Activated T-helper 9 cell treated with anti-CD3 and anti-CD28 coated beads, Interleukin-2, amount 50 U/mL, for 16 hours (primary cell): ENCODE results near the gene LRRIQ1.
"Not testable (repeated sequence)": the region's sequence is repeated elsewhere in the genome, so short reads cannot be mapped to it uniquely, and the experiment has no call there.

Experiments
- DNase-seq: peaks from one replicate; pipeline ENCODE4 v3.0.0-alpha.2; 2020; ENCODE audit warnings: low read depth

Gene LRRIQ1

DNA sequence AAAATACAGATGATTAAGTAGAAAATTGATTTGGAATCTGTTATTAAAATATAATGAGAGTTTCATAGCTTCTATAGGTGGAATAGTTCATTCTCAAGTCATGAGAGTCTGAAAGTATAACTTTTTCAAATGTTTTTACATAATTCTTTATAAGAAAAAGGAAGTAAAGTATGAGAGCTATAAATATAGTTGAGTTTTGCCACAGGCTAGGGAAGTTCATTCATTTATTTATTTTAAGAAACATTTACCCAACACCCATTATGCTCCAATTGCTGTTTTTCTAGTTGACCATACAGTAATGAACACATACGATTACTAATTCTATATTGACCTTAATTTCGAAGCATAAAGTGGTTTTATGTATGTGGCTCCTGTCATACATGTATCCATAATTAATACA is 24.8 kb downstream of the LRRIQ1 start:
- no peak for DNase-seq

DNA sequence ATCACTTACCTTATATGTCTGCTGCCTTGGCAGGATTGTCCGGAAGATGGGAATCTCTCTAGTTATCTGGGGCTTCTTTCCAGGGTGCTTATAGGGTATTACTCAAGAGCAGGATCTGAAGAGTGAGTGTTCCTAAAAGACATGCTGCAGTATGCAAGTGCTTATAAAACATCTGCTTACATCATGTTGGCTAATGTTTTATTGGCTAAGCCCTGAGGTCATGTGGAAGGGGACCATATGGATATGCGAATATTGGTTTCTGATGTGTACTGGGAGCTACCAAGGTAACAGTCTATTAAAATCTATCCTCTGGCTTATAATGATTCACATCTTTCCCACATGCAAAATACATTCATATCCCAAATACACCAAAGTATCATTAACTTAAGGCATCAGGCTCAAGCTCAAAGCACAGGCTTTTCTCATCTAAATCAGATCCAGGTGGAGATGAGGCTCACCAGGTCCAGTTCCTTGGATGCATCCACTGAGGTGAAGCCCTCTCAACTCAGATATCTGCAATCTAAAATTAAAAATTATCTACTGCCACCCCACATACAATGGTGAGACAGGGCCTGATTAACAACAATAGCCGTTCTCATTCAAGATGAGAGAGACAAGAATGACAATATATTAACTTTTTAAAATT is 29.8 kb downstream of the LRRIQ1 start:
- DNase-seq = no peak

DNA sequence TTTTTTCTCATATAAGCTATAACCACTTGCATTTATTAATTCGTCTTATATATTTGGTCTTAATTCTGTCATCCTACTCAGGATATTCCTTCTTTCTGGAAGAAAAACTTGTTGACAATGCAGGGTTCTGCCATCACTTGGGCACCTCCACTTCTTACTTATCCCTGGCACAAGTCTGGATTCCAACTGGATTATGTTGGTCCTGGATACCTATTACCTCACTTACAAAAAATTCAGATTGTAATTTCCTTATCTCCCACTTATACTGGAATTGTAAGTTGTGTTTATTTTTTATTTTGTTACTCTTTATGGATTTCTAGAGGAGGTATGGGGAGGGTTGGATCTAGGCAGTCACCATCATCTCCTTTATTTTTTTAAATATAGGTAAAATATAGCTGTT is 36.7 kb downstream of the LRRIQ1 start:
- DNase-seq = no peak

DNA sequence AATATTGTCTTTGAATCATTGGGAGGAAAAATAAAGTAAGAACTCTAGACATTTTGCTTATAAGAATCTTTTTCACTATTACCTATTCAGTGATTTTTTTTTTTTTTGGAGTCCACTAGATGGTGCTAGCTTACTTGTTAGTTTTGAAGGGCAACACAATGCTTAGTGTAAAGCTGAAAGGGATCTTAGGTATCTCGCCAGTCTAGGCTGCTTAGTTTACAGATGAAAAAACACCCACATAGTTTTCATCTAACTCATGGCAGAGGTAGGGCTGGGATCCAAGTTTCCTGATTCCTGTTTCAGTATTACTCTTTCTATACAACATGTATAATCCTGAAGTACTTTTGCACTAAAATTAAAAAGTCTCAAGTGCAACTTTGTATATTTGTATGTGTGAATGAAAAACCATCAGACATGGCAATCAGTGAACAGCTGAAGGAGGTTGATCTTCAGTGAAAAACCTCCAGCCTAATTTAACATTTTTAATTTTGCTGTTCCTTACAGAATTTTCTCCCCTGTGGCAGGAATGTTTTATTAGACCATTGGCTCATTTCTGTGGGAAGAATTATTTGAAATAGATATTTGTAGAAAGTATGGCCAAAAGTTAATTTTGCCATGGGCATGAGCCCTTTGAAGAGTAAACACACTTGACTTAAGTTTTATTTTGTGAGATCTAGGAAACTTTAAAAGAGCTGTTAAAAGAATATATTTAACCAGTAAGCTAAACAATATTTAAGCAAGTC is 40.7 kb downstream of the LRRIQ1 start:
- DNase-seq = no peak

DNA sequence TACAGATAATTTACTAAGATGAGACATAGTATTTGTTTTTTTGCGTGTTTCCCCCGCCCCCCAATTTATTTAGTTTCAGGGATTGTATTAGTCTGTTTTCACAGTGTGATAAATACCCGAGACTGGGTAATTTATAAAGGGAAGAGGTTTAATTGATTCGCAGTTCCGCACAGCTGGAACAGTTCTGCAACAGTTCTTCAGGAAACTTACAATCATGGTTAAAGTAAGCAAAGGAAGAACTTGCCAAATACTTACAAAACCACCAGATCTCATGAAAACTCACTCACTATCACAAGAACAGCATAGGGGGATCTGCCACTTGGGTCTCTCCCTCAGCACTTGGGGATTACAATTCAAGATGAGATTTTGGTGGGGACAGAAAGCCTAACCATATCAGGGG is 48.9 kb downstream of the LRRIQ1 start:
- no peak for DNase-seq

DNA sequence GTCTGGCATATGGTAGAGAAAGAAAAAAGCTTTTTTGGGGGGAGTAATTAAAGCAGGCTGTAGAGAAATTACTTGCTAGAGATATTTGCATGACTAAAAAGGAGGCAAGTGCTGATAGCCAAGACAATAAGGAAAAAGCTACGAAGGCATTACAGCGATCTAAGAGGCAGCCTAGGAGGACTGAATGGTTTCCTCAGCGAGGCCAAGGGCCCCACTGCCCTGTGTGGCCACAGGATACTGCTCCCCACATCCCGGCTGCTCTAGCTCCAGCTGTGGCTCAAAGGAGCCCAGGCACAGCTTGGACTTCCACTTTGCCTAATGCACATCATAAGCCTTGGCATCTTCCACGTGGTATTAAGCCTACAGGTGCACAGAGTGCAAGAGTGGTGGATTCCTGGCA is 53.6 kb downstream of the LRRIQ1 start:
- DNase-seq = no peak

DNA sequence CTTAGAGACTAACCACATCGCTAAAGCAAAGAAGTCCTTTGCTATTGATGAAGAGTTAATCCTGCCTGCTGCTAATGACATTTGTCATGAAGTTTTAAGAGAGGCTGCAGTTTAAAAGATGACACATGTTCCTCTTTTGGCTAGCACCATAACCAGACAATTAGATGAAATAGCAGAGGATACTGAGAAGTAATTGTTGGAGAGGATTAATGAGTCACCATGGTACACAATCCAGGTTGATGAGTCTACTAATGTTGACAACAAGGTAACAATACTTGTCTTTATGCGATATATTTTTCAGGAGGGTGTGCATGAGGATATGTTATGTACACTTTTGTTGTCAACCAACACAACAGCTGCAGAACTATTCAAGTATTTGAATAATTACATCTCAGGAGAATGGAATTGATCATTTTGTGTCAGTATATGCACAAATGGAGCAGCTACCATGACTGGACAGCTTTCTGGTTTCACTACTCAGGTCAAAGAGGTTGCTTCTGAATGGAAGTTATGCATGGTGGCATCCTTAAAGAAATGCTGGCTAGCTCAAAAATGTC is 56.7 kb downstream of the LRRIQ1 start:
- no peak for DNase-seq

DNA sequence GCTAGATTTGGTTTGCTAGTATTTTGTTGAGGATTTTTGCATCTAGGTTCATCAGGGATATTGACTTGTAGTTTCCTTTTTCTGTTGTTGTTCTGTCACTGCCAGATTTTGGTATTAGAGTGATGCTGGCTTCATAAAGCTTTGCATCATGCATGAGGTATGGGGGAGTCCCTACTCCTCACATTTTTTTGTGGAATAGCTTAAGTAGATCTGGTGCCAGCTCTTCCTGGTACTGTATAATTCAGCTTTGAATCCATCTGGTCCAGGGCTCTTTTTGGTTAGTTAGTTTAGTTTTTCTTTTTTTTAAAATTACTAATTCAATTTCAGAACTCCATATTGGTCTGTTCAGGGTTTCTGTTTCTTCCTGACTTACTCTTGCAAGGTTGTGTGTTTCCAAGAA is 59.4 kb downstream of the LRRIQ1 start:
- DNase-seq = no peak

DNA sequence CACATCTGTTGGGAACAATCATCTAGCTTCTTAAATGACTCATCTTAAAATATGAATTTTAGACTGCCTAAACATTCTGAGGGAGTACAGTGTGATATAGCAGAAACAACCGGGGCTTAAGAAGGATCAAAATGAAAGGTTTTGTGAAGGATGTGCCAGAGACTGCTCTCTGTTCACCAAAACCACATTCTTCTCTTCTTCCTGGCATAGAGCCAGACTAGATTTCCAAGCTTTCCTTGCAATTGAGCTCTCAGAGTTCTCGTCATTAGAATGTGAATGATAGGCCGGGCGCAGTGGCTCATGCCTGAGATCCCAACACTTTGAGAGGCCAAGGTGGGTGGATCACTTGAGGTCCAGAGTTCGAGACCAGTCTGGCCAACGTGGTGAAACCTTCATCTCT is 94.5 kb downstream of the LRRIQ1 start:
- no peak for DNase-seq

DNA sequence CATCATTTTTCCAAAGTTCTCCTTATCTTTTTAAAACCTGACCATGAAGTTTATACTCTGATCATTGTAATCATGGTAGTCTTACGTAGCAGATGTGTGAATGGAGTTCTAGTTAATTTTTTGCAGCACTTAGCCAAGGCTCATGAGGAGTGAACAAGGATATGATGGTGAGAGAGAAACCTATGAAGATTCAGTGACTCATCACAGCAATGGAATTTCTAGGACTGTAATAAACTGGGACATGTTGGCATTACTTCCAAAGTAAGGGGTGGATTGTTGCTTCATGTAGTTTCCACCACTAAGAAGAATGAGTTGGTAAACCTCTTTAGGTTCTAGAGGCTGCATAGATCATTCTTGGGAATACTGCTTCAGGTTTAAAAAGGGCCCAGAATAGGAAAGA is 102.7 kb downstream of the LRRIQ1 start:
- DNase-seq = no peak

DNA sequence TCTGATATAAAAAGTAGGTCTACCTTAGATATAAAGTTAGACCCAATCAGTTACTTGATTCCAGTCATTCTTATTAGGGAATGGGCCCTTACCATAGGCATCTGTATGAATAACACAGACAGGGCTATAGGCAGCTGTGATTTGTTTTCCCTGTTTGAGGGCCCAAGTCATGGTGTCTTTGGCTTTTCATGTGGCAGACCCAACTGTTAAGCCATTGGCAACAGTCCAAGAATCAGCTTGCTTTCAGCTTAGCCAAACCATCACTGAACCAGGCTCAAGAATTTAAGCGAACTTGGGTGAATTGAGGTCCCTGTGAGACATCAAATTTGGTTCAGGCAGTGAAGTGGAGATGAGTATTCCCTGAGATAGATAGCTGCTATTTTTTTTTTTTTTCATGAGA is 111.2 kb downstream of the LRRIQ1 start:
- DNase-seq = no peak

DNA sequence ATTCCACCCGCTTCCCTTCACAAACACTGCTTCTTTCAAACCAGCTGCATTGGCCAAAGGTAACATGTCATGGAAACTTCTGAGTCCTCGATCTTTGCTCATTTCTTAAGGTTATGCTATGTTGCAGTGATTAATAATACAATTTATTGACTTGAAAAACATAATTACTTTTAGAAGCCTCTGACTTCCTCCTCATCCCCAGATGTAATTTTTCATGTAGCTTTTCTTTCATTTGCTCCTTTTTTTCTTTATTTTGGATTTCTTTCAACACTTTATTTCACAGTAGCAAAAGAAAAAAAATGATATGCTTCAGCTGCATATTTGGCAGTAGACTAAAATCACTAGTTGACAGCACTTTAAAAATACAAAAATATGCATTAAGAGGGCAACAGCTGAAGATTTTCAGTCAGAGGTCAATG is 116.2 kb downstream of the LRRIQ1 start:
- no peak for DNase-seq

DNA sequence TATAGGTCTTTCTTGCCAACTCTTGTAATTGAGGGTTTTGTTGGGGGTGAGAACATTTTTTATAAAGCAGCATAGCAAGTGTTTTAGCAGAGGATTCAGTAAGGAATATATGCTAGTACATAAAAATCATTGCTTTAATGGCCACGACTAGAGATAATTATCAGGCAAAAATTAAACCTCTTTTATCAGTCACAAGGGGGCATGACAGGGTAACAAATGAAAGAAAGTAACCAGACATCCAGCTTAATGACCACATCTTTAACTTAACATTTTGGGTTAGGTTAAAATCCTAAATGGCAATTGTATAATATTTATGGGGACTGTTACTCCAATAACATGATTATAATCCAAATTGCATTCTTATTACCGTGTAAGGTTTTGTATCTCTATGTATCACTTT is 119.6 kb downstream of the LRRIQ1 start:
- no peak for DNase-seq

DNA sequence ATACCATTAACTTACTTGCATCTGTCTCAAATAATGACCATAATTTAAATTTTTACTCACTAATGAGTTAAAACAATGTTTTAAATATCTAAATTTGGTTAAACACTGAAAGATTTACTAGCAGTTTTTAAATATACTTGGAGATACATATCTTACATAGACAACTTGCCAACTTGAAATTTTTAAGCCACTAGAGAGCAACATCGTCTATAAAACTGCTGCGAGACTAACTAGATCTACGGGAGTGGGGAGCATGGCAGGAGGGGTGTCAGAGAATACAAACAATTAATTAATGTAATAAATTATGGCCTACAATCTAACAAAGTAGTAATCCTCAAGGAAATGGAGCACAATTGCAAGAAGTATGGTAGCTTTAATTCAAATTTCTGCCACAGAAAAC is 120.4 kb downstream of the LRRIQ1 start:
- DNase-seq = no peak

DNA sequence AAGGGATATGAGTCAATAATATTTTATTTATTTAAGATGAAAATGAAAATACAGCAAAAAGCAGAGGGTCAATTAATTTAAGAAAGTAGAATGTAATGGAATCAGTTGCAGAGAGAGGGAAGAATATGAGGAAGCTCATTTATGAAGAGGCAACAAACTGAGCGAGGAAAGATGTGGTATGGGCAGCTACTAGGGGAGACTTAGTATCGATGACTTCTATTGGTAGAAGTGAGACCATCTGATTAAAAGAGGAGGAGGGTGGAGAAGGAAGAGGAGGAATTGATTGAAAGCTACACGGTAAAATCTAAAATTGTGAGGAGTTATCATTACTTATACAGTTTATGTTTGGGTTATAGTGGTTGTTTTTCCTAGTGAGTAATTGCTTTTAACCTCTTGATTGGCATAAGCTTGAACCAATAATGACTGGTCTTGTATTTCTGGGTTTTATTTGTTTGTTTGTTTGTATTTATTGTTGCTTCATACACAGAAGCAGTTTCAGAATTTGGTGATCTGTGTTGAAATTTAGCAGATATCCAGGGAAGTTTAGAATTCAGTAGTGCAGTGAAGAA is 121.0 kb downstream of the LRRIQ1 start:
- no peak for DNase-seq

DNA sequence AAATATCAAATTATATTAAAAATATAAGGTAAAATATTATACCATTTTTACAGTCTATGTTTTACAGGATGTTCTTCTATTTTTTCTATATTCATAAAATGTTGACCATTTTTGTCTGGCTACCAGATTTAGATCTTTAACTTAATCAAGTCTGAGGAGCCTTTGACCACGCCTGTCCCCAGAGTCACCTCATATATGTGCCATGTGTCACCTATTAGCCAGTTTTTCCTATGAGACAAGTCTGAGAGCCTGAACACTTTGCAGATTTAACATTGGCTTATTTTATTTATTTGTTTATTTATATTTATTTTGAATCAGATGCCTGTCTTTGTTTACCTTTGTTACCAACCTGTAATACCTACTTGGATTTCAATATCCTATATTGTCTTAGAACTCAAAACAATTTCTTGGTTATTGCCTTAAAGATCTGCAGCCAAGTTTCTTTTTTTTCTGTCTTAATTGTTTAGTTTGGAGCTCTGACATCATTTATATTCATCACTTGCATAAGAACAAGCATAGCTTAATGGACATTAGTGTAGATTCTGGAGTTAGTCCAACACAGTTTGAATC is 127.7 kb downstream of the LRRIQ1 start:
- no peak for DNase-seq

DNA sequence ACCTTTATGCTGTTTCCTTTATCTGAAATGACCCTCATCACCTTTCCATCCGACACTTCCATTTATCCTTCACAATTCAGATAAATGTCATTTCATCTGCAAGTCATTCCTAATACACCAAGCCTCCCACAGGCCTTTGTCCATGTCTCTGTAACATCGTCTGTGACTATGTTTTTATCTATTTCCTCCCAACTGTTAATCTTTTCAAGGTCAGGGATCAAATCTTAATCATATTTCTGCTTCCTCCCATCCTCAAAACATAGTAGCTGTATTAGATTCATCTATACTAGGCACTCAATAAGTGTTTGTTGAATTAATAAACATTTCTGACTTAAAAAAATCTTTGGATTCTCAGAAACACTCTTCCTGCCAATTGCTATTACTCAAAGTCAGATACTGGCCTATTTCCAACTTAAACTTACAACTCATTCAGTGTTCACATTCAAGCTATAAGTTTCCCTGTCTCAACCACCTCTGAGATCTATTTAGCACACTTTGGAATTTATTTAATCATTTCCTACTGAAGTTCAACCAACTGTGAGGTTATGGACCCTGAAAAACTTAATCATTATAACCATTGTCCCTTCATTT is 143.6 kb downstream of the LRRIQ1 start:
- no peak for DNase-seq

DNA sequence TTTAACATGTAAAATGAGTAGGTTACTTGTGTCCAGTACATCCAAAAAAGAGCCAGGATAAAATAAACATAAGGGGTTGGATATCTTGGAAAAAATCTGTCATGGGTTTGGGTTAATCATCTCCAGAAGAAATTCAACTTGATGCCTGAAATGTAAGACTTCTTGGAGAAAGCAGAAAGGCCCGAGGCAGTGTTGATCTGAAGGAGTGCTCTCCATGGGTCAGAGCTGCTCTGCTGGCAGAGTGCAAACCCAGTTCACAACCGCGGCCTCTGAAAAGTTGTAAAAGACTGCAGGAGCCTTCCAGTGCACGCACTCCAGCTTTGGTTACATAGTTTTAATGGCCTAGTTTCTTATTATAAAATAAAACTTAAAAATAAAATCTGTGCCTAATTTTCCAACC is 146.5 kb downstream of the LRRIQ1 start:
- DNase-seq = no peak

DNA sequence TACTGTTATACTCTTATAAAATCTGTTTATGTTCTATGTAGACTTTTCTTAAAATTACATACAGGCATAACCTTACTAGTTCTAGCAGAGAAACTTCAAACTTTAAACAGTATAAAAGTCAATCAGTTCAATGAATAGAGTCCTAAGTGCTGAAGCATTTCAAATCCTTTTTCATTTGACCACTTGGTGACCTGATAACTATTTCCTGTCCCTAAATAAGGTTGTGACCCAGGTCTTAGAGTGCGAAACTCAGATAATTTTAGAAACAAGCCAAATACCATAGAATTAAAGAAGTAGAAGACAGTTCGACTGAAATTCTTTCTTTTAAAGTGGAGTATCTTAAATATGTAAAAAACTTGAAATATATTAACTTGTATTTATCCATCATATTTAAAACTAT is 147.7 kb downstream of the LRRIQ1 start:
- DNase-seq = no peak

DNA sequence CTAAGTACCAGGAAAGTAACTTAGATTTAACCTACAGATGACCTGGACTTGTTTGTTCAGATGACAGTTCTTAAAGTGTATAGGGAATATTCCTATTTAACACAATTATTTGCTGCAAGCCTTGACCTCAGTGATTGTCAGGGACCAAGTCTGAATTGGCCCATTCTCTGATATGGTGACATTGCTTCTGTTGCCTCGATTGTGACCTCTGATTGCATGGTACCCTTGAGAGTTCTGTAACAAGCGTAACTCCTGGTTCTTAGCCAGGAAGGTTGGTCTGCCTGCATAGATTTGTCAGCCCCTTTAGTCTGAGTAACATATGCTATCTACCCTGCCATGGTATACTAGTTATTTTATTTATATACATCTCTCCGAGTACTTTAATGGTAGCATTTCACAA is 150.1 kb downstream of the LRRIQ1 start:
- no peak for DNase-seq

DNA sequence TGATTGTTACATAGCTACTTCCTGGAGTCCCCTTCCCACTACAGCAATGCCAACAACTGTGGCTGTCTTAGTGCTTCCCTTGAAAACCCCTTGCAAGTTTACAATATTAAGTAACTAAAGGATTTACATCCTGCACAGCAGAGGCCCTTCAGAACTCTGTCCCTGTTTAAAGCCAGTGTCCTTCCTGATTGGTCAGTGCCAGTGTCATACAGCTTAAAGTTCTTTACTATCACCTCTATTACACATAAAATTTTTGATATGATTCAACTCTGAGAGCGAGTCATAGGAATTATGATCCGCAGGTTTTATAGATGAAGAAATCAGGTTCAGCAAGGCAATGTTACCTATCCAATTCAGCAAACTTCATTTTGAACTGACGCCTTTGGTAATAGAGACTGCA is 152.5 kb downstream of the LRRIQ1 start:
- no peak for DNase-seq

DNA sequence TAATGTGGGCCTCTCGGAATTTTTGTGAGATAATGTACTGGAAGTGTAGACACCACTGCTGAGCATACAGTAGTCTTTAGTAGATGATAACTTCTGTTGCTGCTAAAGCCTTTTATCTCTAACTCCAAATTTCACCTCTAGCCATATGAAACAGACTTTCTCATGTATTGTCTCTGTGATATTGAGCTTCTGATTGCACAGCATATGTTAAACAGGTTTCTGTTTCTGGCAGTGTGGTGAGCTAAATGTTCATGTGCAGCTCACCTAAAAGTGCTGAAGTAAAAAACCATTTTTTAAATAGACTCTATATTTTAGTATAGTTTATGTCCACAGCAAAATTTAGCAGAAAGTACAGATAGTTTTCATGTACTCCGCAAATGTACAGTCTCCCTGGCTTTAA is 154.6 kb downstream of the LRRIQ1 start:
- no peak for DNase-seq

DNA sequence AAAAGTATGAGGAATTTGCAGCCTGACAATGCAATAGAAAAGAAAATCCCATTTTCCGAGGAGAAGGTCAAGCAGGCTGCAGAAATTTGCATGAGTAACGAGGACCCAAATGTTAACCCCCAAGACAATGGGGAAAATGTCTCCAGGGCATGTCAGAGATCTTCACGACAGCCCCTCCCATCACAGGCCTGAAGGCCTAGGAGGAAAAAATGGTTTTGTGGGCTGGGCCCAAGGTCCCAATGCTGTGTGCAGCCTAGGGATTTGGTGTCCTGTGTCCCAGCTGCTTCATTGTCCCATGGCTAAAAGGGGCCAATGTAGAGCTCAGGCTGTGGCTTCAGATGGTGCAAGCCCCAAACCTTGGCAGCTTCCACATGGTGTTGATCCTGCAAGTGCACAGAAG is 167.7 kb downstream of the LRRIQ1 start:
- not testable (repeated sequence) for DNase-seq
